ENCODE results near the gene DLX6.

DLX6 gene

GRCh38 chr7:97001656-97002554, 3.4 kb upstream of the DLX6 start:
- no peak overlapping the region for H3K4me3 ChIP-seq (ENCODE audit: low read depth, low read length)
- no peak for DNase-seq
- H3K9me3 ChIP-seq (ENCODE audit: severe bottlenecking), result no peaks in the 10 kb centered on the region
- no peak overlapping the region for H3K27ac ChIP-seq
- no peaks in the 10 kb centered on the region for H3K36me3 ChIP-seq
- no peak for TF ChIP-seq CTCF (IDR thresholded peaks at IDR 0.05; ENCODE audit: low read depth, low read length)
- H3K27me3 ChIP-seq (ENCODE audit: insufficient read depth, low read depth, severe bottlenecking), result no peaks in the 10 kb centered on the region

- Histone ChIP-seq H3K27me3 (ENCODE audit: insufficient read depth, low read depth, severe bottlenecking) (no peaks in the 10 kb centered on the region), H3K36me3 (peaks cover 1% of the 10 kb centered on the region), H3K9me3 (ENCODE audit: severe bottlenecking) (no peaks in the 10 kb centered on the region), H3K27ac (no peak overlapping the region), H3K4me3 (ENCODE audit: low read depth, low read length) (no peak overlapping the region)
- DNase-seq, result no peak
- TF ChIP-seq CTCF (IDR thresholded peaks at IDR 0.05; ENCODE audit: low read depth, low read length), result no peak
Measured at GRCh38 chr7:97002555-97003261, 2.6 kb upstream of the DLX6 start.

GRCh38 chr7:97003262-97004246, 1.8 kb upstream of the DLX6 start:
- no peaks in the 10 kb centered on the region for H3K27me3 ChIP-seq (ENCODE audit: insufficient read depth, low read depth, severe bottlenecking)
- no peak overlapping the region for H3K4me3 ChIP-seq (ENCODE audit: low read depth, low read length)
- no peaks in the 10 kb centered on the region for H3K9me3 ChIP-seq (ENCODE audit: severe bottlenecking)
- no peak for TF ChIP-seq CTCF (IDR thresholded peaks at IDR 0.05; ENCODE audit: low read depth, low read length)
- DNase-seq, result no peak
- H3K27ac ChIP-seq, result no peak overlapping the region; the same call in 1 of the 2 replicates
- peaks cover 10% of the 10 kb centered on the region for H3K36me3 ChIP-seq

GRCh38 chr7:97004247-97005182, 838 bp upstream of the DLX6 start:
- no peak for DNase-seq
- H3K4me3 ChIP-seq (ENCODE audit: low read depth, low read length), result peak overlapping the region; percentile 74
- H3K27ac ChIP-seq, result peak overlapping the region; percentile 98
- peaks cover 19% of the 10 kb centered on the region for H3K36me3 ChIP-seq
- H3K27me3 ChIP-seq (ENCODE audit: insufficient read depth, low read depth, severe bottlenecking), result no peaks in the 10 kb centered on the region
- H3K9me3 ChIP-seq (ENCODE audit: severe bottlenecking), result no peaks in the 10 kb centered on the region
- TF ChIP-seq CTCF (IDR thresholded peaks at IDR 0.05; ENCODE audit: low read depth, low read length), result no peak

All from WERI-Rb-1 (cell line).